ENCODE results near the gene LPGAT1. TPM values are rescaled to one million over a fixed set of nuclear protein-coding genes. Genes with fewer than 3 reads are reported as not detected.

Gene LPGAT1
- total and polyA plus RNA-seq, 2 of the 13 experiments (the other 11 are each of a cell fraction or from before 2014, with no cell fraction given) = 12.1 to 48.3 TPM

GRCh38 chr1:211839106-211839505 lies 8.5 kb upstream of the LPGAT1 start:
- no peaks in the 10 kb centered on the region for H3K9me3 ChIP-seq (ENCODE audit: low read length)
- 89% methylated on average over 1 of the region's 1 CpG for WGBS (ENCODE audit: low lambda C conversion rate)
- no peak overlapping the region for H3K27ac ChIP-seq (ENCODE audit: extremely low read length, insufficient read depth, low read length)
- DNase-seq (ENCODE audit: low spot score) = no peak
- no peak for FAIRE-seq
- H3K4me2 ChIP-seq (ENCODE audit: low read depth, low read length) = no peak overlapping the region
- no peak for ATAC-seq
- TF ChIP-seq TGIF2 (CRISPR knock-in tag; IDR thresholded peaks at IDR 0.05) (no peak), SMAD9 (CRISPR knock-in tag; IDR thresholded peaks at IDR 0.05) (no peak), NFE2L1 (CRISPR knock-in tag; IDR thresholded peaks at IDR 0.05; ENCODE audit: borderline replicate concordance) (no peak), ZFX (CRISPR knock-in tag; IDR thresholded peaks at IDR 0.05; ENCODE audit: low read depth) (no peak), HDAC2 (CRISPR knock-in tag; IDR thresholded peaks at IDR 0.05) (no peak), ZNF678 (CRISPR knock-in tag; IDR thresholded peaks at IDR 0.05) (no peak), POLR2AphosphoS2 (IDR thresholded peaks at IDR 0.05; ENCODE audit: low read depth, low read length) (no peak), ZNF878 (CRISPR knock-in tag; IDR thresholded peaks at IDR 0.05) (no peak), KLF9 (CRISPR knock-in tag; IDR thresholded peaks at IDR 0.05; ENCODE audit: low read depth) (no peak), ZNF296 (CRISPR knock-in tag; conservative IDR thresholded peaks at IDR 0.05) (no peak), TRIM24 (CRISPR knock-in tag; IDR thresholded peaks at IDR 0.05) (no peak), MZF1 (CRISPR knock-in tag; IDR thresholded peaks at IDR 0.05; ENCODE audit: borderline replicate concordance) (no peak), ETV5 (CRISPR knock-in tag; IDR thresholded peaks at IDR 0.05; ENCODE audit: borderline replicate concordance) (no peak), FOXP1 (IDR thresholded peaks at IDR 0.05) (no peak), FOXP1 (CRISPR knock-in tag; IDR thresholded peaks at IDR 0.05) (no peak), ZNF543 (CRISPR knock-in tag; IDR thresholded peaks at IDR 0.05) (no peak), ZNF644 (CRISPR knock-in tag; IDR thresholded peaks at IDR 0.05; ENCODE audit: low read depth) (no peak), SMC3 (IDR thresholded peaks at IDR 0.05; ENCODE audit: low read length) (no peak)
- H3K79me2 ChIP-seq (ENCODE audit: insufficient read depth, low read length) = no peaks in the 10 kb centered on the region
- H3K36me3 ChIP-seq (replicated peaks in 1 of 2; ENCODE audit: control insufficient read depth in 1 of 2, insufficient read depth in 2 of 2, low read length in 2 of 2) = no peaks in the 10 kb centered on the region
- H4K20me1 ChIP-seq (ENCODE audit: insufficient read depth, low read length) = no peaks in the 10 kb centered on the region
- no TSS peak for BruUV-seq (replicated peaks)
- H3K4me1 ChIP-seq (ENCODE audit: insufficient read depth, low read length) = peaks cover 6% of the 10 kb centered on the region; the same call in 1 of the 2 replicates
- H2AFZ ChIP-seq (ENCODE audit: low read length) = no peak overlapping the region
- in situ Hi-C loops (cut with HindIII; ENCODE audit: extremely low pct_ligation_motif_present, low pct_unique_long_range_greater_than_20kb) (no loop called here), intact Hi-C loops (cut with micrococcal nuclease; ENCODE audit: unreplicated experiment) (loop anchor here (10.0 kb wide), 1 partner anchor 46 kb away; no protein-coding TSS in a partner anchor)
- H3K27me3 ChIP-seq (ENCODE audit: control insufficient read depth in 1 of 2, insufficient read depth in 2 of 2, low read length in 2 of 2) = no peaks in the 10 kb centered on the region
- ChIA-PET POLR2A (no interaction called here), CTCF (ENCODE audit: low intra/inter-chr PET ratio, low total read pairs) (no interaction called here)
- H3K4me3 ChIP-seq (replicated peaks in 1 of 3; ENCODE audit: insufficient read depth in 1 of 3, low read depth in 2 of 3, low read length in 3 of 3) = no peak overlapping the region
- no peak overlapping the region for H3K9ac ChIP-seq (ENCODE audit: insufficient read depth, low read depth, low read length)

All from HepG2 (cell line).